Measurements from ENCODE around the gene GTF2F2.

Gene GTF2F2

DNA sequence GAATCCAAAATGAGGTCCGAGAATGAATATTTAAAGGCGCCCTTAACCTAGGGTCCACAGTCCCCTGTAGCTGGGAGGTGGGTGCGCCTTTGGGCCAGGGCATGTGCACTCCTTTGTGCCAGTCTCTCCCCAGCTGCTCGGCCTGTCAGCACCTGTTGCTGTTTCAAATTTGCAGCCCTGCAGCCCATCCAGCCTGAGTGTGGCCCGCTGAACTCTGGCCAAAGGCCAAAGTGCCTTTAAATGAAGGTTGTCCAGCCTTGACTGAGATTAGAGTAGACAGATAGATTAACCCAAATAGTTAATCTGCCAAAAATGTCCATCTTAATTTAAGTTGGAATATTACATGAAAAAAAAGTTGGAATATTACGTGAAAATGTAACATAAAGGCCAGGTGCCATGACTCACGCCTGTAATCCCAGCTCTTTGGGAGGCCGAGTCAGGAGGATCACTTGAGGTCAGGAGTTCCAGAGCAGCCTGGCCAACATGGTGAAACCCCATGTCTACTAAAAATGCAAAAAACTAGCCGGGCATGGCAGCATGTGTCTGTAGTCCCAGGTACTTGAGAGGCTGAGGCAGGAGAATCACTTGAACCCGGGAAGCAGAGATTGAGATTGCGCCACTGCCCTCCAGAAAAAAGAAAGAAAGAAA, 195.3 kb downstream of the GTF2F2 start:
- TF ChIP-seq, protein P1, sequence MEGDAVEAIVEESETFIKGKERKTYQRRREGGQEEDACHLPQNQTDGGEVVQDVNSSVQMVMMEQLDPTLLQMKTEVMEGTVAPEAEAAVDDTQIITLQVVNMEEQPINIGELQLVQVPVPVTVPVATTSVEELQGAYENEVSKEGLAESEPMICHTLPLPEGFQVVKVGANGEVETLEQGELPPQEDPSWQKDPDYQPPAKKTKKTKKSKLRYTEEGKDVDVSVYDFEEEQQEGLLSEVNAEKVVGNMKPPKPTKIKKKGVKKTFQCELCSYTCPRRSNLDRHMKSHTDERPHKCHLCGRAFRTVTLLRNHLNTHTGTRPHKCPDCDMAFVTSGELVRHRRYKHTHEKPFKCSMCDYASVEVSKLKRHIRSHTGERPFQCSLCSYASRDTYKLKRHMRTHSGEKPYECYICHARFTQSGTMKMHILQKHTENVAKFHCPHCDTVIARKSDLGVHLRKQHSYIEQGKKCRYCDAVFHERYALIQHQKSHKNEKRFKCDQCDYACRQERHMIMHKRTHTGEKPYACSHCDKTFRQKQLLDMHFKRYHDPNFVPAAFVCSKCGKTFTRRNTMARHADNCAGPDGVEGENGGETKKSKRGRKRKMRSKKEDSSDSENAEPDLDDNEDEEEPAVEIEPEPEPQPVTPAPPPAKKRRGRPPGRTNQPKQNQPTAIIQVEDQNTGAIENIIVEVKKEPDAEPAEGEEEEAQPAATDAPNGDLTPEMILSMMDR (IDR thresholded peaks at IDR 0.05; ENCODE audit: insufficient read depth, low read depth, low read length, missing control alignments), result no peak
- DNase-seq (ENCODE audit: low read depth), result no peak
- H3K4me3 ChIP-seq (ENCODE audit: low read depth, low read length), result no peak overlapping the region

DNA sequence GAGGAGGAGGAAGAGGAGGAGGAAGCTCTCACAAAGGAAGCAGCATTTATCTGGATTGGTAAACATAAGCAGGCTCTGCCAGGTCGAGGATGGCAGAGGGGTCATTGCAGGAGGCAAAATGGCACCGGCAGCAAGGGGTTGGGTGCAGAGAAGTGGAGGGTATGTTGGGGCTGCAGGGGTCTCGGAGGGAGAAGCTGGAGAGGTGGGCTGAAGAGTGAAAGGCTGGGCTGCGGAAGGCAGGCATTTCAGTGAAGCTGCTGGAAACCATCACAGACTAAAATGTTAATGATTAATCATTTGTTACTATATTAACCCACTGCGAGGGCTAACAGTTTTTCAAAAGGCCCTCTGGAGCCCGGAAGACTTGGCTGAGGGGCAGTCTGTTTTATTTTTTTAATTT, 196.0 kb downstream of the GTF2F2 start:
- TF ChIP-seq, protein P1 (IDR thresholded peaks at IDR 0.05; ENCODE audit: insufficient read depth, low read depth, low read length, missing control alignments), result no peak
- no peak overlapping the region for H3K4me3 ChIP-seq (ENCODE audit: low read depth, low read length)
- no peak for DNase-seq (ENCODE audit: low read depth)

DNA sequence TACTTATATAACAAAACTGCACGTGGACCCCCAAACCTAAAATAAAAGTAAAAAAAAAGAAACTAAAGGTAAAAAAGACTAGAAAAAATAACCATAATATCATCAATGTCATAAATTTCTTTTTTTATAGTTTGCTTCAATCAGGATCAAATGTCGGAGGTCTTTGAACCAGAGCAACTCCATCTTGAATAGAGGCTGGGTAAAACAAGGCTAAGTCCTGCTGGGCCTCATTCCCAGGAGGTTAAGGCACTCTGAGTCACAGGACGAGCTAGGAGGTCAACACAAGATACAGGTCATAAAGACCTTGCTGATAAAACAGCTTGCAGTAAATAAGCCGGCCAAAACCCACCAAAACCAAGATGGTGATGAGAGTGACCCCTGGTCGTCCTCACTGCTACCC, 196.7 kb downstream of the GTF2F2 start:
- TF ChIP-seq, protein P1 (IDR thresholded peaks at IDR 0.05; ENCODE audit: insufficient read depth, low read depth, low read length, missing control alignments), result no peak
- no peak for DNase-seq (ENCODE audit: low read depth)

DNA sequence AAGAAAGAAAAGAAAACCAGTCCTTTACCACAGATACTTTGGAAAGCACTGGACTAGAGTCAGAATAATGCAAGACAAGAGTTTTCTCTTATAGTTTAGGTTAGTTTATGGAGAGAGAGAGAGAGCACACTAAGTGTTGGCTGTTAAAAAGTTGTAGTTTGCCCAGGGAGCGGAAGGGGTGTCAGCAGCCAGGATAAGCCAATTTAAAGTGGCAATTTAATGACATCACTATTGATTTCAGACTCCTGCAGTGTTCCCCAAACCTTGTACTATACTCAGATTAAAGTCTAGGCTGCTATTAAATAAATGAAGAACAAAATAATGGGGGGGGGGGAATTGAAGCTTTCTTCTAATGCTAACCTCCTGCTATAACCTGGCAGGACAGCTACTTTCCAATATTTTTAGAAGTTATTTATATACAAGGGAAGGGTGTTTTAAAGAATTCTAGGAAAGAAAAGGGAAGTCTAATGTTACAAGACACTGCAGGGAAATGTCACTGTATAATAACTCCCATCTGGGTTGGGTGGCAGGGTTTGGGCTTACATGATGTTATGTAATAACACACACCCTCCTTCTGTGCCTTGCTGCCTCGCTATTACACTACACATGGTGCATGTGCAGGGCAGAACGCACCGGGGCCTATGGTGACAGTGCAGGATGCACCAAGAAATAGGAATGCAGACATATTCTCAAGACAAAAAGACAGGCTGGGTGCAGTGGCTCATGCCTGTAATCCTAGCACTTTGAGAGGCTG, 200.7 kb downstream of the GTF2F2 start:
- TF ChIP-seq, protein P1 (IDR thresholded peaks at IDR 0.05; ENCODE audit: insufficient read depth, low read depth, low read length, missing control alignments), result no peak
- DNase-seq (ENCODE audit: low read depth), result no peak
- no peak overlapping the region for H3K4me3 ChIP-seq (ENCODE audit: low read depth, low read length)

More for the DNA sequence above, 196.7 kb downstream of the GTF2F2 start:
- H3K4me3 ChIP-seq (ENCODE audit: low read depth, low read length), result no peak overlapping the region

DNA sequence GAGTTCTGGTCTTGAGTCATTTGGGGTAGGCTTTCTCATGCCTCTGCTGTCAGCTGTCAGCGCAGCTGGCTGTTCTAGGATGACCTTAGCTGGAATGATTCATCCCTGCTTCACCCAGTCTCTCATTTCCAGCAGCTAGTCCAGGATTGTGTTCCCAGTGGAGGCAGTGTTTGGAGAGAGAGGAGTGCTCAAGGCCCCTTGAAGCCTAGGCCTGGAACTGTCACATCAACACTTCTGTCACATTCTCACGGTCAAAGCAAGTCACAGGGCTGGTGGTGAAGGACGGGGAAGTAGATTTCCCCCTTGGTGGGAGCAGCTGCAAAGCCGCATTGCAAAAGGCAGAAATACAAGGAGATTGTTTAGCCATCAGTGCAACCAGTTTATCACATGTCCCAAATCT, 205.5 kb downstream of the GTF2F2 start:
- no peak for DNase-seq (ENCODE audit: low read depth)
- TF ChIP-seq, protein P1 (IDR thresholded peaks at IDR 0.05; ENCODE audit: insufficient read depth, low read depth, low read length, missing control alignments), result no peak
- H3K4me3 ChIP-seq (ENCODE audit: low read depth, low read length), result no peak overlapping the region

DNA sequence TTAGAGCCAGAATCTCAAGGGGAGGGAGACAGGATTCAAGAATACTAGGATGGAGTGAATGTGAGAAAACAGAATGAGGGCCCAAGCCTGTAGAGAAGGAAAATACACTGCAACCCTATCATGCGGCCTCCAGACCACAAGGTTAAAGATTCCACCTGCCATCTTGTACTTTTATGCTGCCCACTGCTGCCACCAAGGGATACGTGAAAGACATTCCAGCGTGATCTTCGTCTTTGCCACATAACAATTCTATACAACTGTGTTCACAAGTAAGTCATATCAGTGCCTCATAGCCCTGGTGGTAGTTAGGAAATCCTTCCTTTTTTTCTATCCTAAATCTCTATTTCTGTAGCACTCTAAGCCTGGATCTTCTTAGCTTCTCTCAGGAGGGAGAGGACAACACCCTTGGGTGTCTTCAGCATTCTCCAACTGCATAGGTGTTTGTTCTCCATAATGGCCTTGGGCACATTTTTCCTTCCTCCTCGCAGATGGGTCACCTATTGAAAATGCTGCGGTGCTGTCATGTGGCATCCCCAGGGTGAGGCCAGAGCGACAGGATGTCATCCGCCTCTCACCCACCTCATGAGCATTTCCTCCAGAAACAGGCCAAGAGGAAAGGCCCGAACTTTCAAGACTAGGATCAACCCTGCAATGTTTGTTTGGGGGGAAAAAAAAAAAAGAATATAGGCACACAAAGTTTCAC, 207.1 kb downstream of the GTF2F2 start:
- H3K4me3 ChIP-seq (ENCODE audit: low read depth, low read length), result no peak overlapping the region
- no peak for DNase-seq (ENCODE audit: low read depth)
- TF ChIP-seq, protein P1 (IDR thresholded peaks at IDR 0.05; ENCODE audit: insufficient read depth, low read depth, low read length, missing control alignments), result no peak
